PFSK-1 (cell line): ENCODE data around the gene SLC36A1.

ENCODE experiments used
- FOXP2 ChIP-seq: optimal IDR thresholded peaks from 2 replicates; pipeline ENCODE3; 2011; ENCODE audit warnings: borderline replicate concordance, control low read depth, inconsistent platforms; ENCODE audit not compliant: insufficient read depth; ENCODE audit errors: extremely low read length, extremely low read depth
- POLR2AphosphoS5 ChIP-seq: IDR thresholded peaks from 2 replicates; pipeline ENCODE4 v1.6.1; 2012; ENCODE audit warnings: low read depth, mild to moderate bottlenecking, control low read depth, low read length, moderate library complexity
- REST ChIP-seq, 2 experiments: IDR thresholded peaks; 2 replicates each; pipeline versions ENCODE4 v1.6.1 to v1.8.0; 2011 to 2012; ENCODE audit warnings: low read depth in 2 of 2, low read length in 2 of 2, control low read depth in 1 of 2, inconsistent platforms in 1 of 2, mild to moderate bottlenecking in 1 of 2, moderate library complexity in 1 of 2; ENCODE audit not compliant: insufficient read depth in 1 of 2
- SIN3A ChIP-seq: IDR thresholded peaks from 2 replicates; pipeline ENCODE4 v1.6.1; 2012; ENCODE audit warnings: mild to moderate bottlenecking, low read length, moderate library complexity, borderline replicate concordance; ENCODE audit not compliant: insufficient read depth
- TAF1 ChIP-seq: IDR thresholded peaks from 2 replicates; pipeline ENCODE4 v1.6.1; 2012; ENCODE audit warnings: low read length, control low read depth, borderline replicate concordance; ENCODE audit not compliant: insufficient read depth

DNA sequence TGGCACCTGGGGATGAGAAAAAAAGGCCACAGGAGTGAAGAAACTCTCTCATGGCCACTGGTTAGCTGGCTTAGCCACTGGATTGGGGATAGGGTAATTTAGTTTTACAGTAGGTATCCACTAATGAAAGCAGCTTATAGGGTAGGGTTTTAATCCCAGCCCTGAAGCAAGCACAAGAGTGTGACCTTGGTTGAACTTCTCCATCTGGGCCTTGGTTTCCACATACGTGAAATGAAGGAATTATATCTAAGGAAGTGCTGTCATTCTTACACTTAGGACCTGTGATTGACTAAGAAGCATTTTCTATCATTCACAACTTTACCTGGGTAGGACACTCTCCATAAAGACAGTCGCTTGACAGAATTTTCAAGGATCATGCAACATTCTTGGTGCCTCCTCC is 94.2 kb downstream of the SLC36A1 start:
- TF ChIP-seq SIN3A (no peak), FOXP2 (no peak), POLR2AphosphoS5 (no peak), REST (IDR thresholded peaks at IDR 0.05; ENCODE audit: insufficient read depth in 1 of 2, low read depth in 2 of 2, low read length in 2 of 2) (no peak), TAF1 (no peak)
